A673 (cell line): ENCODE data around the gene C3orf18. TPM values are rescaled to one million over a fixed set of nuclear protein-coding genes. Genes with fewer than 3 reads are reported as not detected.

ENCODE experiments used
- BruUV-seq: library from RNA; stranded (reverse); fragments of 400-500 nt; replicated peaks from 2 replicates; lab custom pipeline; 2021; lab: Mats Ljungman, UMichigan
- CTCF ChIA-PET: fragments of 300-600 bp; sonication (Branson Sonifier 250); formaldehyde crosslinking; loops from one replicate; lab custom pipeline; 2022; ENCODE audit warnings: antibody characterized with exemption; lab: Charles Lee
- POLR2A ChIA-PET: fragments of 300-600 bp; sonication (Branson Sonifier 250); formaldehyde crosslinking; loops from one replicate; lab custom pipeline; 2022; ENCODE audit warnings: antibody characterized with exemption; ENCODE audit not compliant: low non-redundant PET; lab: Charles Lee
- DNase-seq: peaks from one replicate; pipeline ENCODE4 v3.0.0-alpha.2; 2015; ENCODE audit warnings: low spot score
- H3K27ac ChIP-seq: fragments of 200-600 bp; sonication (generic); 2 replicates; pipeline ENCODE4 v1.5.1; 2016; ENCODE audit warnings: mixed run types, low read depth, mild to moderate bottlenecking, mixed read lengths, antibody characterized with exemption, low read length; ENCODE audit not compliant: poor library complexity, severe bottlenecking
- H3K27me3 ChIP-seq: fragments of 200-600 bp; sonication (generic); replicated peaks from 2 replicates; pipeline ENCODE4 v1.6.1; 2017; ENCODE audit warnings: mixed run types, low read depth, mild to moderate bottlenecking, mixed read lengths, antibody characterized with exemption, low read length; ENCODE audit not compliant: insufficient read depth, poor library complexity
- H3K36me3 ChIP-seq: fragments of 200-600 bp; sonication (generic); 2 replicates; pipeline ENCODE4 v1.6.1; 2016; ENCODE audit warnings: mixed run types, mild to moderate bottlenecking, mixed read lengths, antibody characterized with exemption, low read length; ENCODE audit not compliant: insufficient read depth, poor library complexity, severe bottlenecking
- H3K4me1 ChIP-seq: fragments of 200-600 bp; sonication (generic); 2 replicates; pipeline ENCODE4 v1.6.1; 2017; ENCODE audit warnings: mixed run types, mild to moderate bottlenecking, mixed read lengths, antibody characterized with exemption, low read length; ENCODE audit not compliant: insufficient read depth, poor library complexity, severe bottlenecking
- H3K4me3 ChIP-seq: fragments of 200-600 bp; sonication (generic); 2 replicates; pipeline ENCODE4 v1.5.1; 2016; ENCODE audit warnings: low read depth, mixed run types, mild to moderate bottlenecking, mixed read lengths, low read length; ENCODE audit not compliant: poor library complexity, severe bottlenecking
- H3K9me3 ChIP-seq: fragments of 200-600 bp; sonication (generic); 2 replicates; pipeline ENCODE4 v1.6.1; 2016; ENCODE audit warnings: mixed run types, low read depth, mild to moderate bottlenecking, mixed read lengths, antibody characterized with exemption, low read length; ENCODE audit not compliant: poor library complexity, severe bottlenecking
- EZH2 ChIP-seq: fragments of 200-600 bp; sonication (generic); IDR thresholded peaks from 2 replicates; pipeline ENCODE4 v1.6.1; 2017; ENCODE audit warnings: borderline replicate concordance, low read depth, mild to moderate bottlenecking, mixed read lengths, antibody characterized with exemption, low read length; ENCODE audit not compliant: poor library complexity, severe bottlenecking
- intact Hi-C: fragments of 100-400 bp; cut with micrococcal nuclease; formaldehyde crosslinking; loops from one replicate; pipeline ENCODE4 v1.10.0; 2022; ENCODE audit not compliant: unreplicated experiment
- total RNA-seq: library from RNA; stranded (reverse); gene quantifications from 2 replicates; pipeline ENCODE4 v1.2.3, GENCODE V29; 2021
- TF ChIP-seq, protein P1 (sequence below): fragments of 300-800, 200-600 bp; sonication (generic); conservative IDR thresholded peaks from 2 replicates; pipeline ENCODE4 v1.5.1; 2017; ENCODE audit warnings: low read depth, mild to moderate bottlenecking, antibody characterized with exemption, low read length, moderate library complexity, mixed read lengths

Gene C3orf18
- total RNA-seq, 1 experiment from 2014 or later, result 1.5 TPM

DNA sequence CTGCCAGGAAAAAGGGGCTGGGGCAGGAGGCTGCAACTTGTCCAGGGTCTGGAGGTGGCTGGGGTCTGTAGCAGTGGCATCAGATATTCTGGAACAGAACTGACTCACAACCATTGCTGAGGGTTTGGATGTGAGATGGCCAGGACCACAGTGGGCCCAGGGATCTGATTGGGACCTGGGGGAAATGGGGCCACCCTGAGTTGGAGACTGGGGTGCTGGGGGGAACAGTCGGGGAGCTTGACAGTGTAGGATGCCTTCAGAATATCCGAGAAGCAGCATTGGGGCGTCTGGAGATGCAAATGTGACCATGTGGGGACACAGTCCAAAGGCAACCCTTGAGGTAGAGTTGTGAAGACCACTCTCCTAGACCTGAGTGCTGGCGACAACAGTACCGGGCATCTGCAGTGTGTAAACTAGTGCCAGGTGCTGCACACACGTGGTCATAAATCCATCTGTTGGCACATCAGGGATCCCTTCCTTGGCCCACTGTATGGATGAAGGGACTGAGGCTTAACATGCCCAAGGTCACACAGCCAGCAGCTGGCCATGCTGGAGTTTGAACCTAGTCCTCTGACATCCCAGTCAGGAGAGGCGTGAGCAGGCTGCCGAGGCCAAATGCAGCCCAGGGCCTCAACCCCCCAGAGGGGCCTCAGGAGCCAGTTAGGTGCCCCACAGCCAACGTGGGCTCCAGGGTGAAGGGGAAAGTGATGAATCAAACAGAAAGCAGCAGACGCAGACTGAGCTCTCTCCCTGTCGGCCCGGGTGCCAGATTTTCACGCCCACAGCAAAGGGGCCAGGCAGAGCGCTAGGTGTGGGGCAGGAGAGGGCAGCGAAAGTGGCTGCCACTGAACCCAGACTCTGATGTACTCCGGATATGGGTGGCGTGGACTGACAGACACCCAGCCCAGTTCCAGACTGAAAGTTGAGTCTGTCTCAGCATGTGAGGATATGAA lies 20.5 kb upstream of the C3orf18 start:
- no peak for DNase-seq
- Histone ChIP-seq H3K27me3 (no peaks in the 10 kb centered on the region), H3K4me3 (no peak overlapping the region), H3K9me3 (no peaks in the 10 kb centered on the region), H3K27ac (no peak overlapping the region), H3K4me1 (no peaks in the 10 kb centered on the region), H3K36me3 (no peaks in the 10 kb centered on the region)
- ChIA-PET CTCF (no interaction called here), POLR2A (no interaction called here)
- no peak for TF ChIP-seq EZH2
- TF ChIP-seq, protein P1, sequence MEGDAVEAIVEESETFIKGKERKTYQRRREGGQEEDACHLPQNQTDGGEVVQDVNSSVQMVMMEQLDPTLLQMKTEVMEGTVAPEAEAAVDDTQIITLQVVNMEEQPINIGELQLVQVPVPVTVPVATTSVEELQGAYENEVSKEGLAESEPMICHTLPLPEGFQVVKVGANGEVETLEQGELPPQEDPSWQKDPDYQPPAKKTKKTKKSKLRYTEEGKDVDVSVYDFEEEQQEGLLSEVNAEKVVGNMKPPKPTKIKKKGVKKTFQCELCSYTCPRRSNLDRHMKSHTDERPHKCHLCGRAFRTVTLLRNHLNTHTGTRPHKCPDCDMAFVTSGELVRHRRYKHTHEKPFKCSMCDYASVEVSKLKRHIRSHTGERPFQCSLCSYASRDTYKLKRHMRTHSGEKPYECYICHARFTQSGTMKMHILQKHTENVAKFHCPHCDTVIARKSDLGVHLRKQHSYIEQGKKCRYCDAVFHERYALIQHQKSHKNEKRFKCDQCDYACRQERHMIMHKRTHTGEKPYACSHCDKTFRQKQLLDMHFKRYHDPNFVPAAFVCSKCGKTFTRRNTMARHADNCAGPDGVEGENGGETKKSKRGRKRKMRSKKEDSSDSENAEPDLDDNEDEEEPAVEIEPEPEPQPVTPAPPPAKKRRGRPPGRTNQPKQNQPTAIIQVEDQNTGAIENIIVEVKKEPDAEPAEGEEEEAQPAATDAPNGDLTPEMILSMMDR, result no peak
- no TSS peak for BruUV-seq
- intact Hi-C loops, result no loop called here

DNA sequence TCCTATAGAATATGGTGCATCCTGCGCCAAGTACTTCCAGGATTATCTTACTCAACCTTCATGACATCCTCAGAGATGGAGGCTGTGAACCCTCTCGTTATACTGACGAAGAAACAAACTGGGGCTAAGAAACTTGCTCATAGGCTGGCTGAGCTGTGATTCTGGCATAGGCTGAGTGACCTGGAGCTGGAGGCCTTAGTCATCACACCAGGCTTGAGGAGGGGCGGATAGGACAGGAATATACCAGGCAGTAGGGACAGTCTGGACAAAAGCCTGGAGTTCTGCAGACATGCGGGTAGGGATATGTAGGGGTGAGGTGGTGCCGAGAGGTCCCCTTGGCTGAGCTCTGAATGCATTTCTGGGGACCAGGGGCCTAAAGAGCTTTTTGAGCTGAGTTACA lies 19.8 kb upstream of the C3orf18 start:
- ChIA-PET CTCF (no interaction called here), POLR2A (no interaction called here)
- Histone ChIP-seq H3K4me3 (no peak overlapping the region), H3K9me3 (no peaks in the 10 kb centered on the region), H3K27ac (no peak overlapping the region), H3K36me3 (no peaks in the 10 kb centered on the region), H3K4me1 (no peaks in the 10 kb centered on the region), H3K27me3 (no peaks in the 10 kb centered on the region)
- no peak for DNase-seq
- BruUV-seq, result no TSS peak
- intact Hi-C loops, result no loop called here
- TF ChIP-seq, protein P1, result no peak
- TF ChIP-seq EZH2, result no peak

DNA sequence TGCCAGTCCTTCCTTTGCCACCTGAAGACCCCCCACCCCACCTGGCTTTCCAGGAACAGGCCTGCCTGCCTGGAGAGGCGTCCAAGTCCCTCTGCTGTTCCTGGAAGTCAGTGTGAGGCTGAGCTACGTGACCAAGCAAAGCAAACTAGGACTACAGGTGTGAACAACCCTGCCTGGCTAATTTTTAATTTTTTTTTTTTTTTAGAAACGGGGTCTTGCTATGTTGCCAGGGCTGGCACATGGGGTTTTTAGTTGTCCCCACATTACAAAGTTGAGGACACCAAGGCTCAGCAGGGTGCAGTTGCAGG lies 19.2 kb upstream of the C3orf18 start:
- DNase-seq, result no peak
- Histone ChIP-seq H3K9me3 (no peaks in the 10 kb centered on the region), H3K4me3 (no peak overlapping the region), H3K36me3 (no peaks in the 10 kb centered on the region), H3K4me1 (no peaks in the 10 kb centered on the region), H3K27ac (no peak overlapping the region), H3K27me3 (no peaks in the 10 kb centered on the region)
- BruUV-seq, result no TSS peak
- ChIA-PET POLR2A (no interaction called here), CTCF (no interaction called here)
- intact Hi-C loops, result no loop called here
- TF ChIP-seq, protein P1, result no peak
- TF ChIP-seq EZH2, result no peak
